Neural crest cell (in vitro differentiated cells): ENCODE data around the gene MYF5. TPM values are rescaled to one million over a fixed set of nuclear protein-coding genes. Genes with fewer than 3 reads are reported as not detected.

Experiments
- DNase-seq: peaks from one replicate; pipeline ENCODE4 v3.0.0; 2021; ENCODE audit warnings: low read depth, mixed read lengths, low spot score
- H3K27ac Mint-ChIP-seq: one replicate; pipeline ENCODE4 v1.8.0; 2021; ENCODE audit warnings: mild to moderate bottlenecking, mixed read lengths; ENCODE audit not compliant: unreplicated experiment
- H3K27me3 Mint-ChIP-seq: 2 replicates; pipeline ENCODE4 v1.8.0; 2021; ENCODE audit warnings: low read depth, mild to moderate bottlenecking, mixed read lengths
- H3K36me3 Mint-ChIP-seq: 2 replicates; pipeline ENCODE4 v1.8.0; 2021; ENCODE audit warnings: low read depth, mild to moderate bottlenecking, mixed read lengths
- H3K4me1 Mint-ChIP-seq: 2 replicates; pipeline ENCODE4 v1.8.0; 2021; ENCODE audit warnings: mixed read lengths
- H3K4me3 Mint-ChIP-seq: one replicate; pipeline ENCODE4 v1.8.0; 2021; ENCODE audit warnings: mild to moderate bottlenecking, mixed read lengths
- H3K9me3 Mint-ChIP-seq: 2 replicates; pipeline ENCODE4 v1.8.0; 2021; ENCODE audit warnings: mixed read lengths
- CTCF ChIP-seq: fragments of 200-600 bp; sonication (generic); conservative IDR thresholded peaks from 2 replicates; pipeline ENCODE4 v1.5.0; 2021; ENCODE audit warnings: antibody characterized with exemption, mild to moderate bottlenecking
- total RNA-seq: library from RNA; stranded (reverse); gene quantifications from 2 replicates; pipeline ENCODE4 v1.2.1, GENCODE V29; 2021

The MYF5 gene
- total RNA-seq, 1 donor from 2014 or later: not detected

GRCh38 chr12:80707830-80708258 is 8.9 kb upstream of the MYF5 start:
- Mint-ChIP-seq H3K9me3 (no peaks in the 10 kb centered on the region), H3K27ac (no peak overlapping the region), H3K36me3 (peaks cover 3% of the 10 kb centered on the region), H3K4me1 (peaks cover 14% of the 10 kb centered on the region), H3K4me3 (peak overlapping the region; percentile 88), H3K27me3 (peaks cover 67% of the 10 kb centered on the region)
- DNase-seq: no peak
- no peak for TF ChIP-seq CTCF

DNA sequence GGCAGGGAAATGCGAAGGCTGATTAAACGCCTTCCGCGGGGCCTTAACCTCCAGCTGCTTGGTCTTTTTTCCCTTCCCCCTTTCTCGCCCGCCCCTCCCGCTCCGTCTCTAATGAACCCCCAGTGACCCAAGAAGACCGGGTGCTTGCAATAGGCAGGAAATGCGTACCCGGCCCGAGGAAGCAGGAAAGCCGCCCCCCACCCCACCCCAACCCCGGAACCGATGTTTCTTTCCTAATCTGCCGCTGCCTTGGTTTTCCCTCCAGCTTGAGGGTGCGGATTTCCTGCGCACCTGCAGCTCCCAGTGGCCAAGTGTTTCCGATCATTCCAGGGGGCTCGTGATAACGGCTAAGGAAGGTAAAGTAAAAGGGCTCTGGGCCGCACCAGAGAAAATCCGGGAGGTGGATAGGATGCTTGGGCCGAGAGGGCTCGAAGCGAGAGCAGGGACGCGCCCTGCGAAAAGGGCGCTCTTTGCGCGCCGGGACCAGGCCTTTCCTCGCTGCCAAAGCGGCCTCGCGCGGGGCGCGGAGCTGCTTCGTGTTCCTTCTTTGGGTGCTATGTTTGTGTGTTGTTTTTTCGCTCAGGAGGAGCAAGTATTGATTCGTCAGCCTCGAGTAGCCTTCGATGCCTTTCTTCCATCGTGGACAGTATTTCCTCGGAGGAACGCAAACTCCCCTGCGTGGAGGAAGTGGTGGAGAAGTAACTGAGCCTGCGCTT is 8.3 kb upstream of the MYF5 start:
- H3K4me1 Mint-ChIP-seq: peaks cover 9% of the 10 kb centered on the region
- peaks cover 3% of the 10 kb centered on the region for H3K36me3 Mint-ChIP-seq
- no peak for TF ChIP-seq CTCF
- no peak overlapping the region for H3K27ac Mint-ChIP-seq
- DNase-seq: no peak
- H3K27me3 Mint-ChIP-seq: peaks cover 72% of the 10 kb centered on the region
- no peaks in the 10 kb centered on the region for H3K9me3 Mint-ChIP-seq
- H3K4me3 Mint-ChIP-seq: peak overlapping the region; percentile 88

DNA sequence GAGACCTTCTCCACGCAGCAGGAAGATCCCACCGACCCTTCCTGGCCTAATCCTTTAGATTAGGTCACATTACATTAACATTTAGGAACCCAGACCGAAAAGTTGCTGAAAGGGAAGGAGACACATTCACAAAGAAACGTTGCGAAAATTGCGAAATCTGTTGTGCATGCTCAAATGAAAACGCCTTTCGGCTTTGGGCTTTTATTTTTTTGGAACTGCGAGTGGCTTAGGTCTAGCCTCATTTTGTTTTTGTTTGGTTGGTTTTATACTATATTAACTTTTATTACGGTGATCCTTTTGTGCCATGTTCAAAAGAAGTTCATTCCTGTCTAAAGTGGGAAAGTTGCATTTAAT is 7.8 kb upstream of the MYF5 start:
- Mint-ChIP-seq H3K27me3 (peaks cover 77% of the 10 kb centered on the region), H3K36me3 (peaks cover 3% of the 10 kb centered on the region), H3K4me3 (peak overlapping the region; percentile 88), H3K4me1 (peaks cover 12% of the 10 kb centered on the region), H3K27ac (no peak overlapping the region), H3K9me3 (no peaks in the 10 kb centered on the region)
- no peak for DNase-seq
- no peak for TF ChIP-seq CTCF

DNA sequence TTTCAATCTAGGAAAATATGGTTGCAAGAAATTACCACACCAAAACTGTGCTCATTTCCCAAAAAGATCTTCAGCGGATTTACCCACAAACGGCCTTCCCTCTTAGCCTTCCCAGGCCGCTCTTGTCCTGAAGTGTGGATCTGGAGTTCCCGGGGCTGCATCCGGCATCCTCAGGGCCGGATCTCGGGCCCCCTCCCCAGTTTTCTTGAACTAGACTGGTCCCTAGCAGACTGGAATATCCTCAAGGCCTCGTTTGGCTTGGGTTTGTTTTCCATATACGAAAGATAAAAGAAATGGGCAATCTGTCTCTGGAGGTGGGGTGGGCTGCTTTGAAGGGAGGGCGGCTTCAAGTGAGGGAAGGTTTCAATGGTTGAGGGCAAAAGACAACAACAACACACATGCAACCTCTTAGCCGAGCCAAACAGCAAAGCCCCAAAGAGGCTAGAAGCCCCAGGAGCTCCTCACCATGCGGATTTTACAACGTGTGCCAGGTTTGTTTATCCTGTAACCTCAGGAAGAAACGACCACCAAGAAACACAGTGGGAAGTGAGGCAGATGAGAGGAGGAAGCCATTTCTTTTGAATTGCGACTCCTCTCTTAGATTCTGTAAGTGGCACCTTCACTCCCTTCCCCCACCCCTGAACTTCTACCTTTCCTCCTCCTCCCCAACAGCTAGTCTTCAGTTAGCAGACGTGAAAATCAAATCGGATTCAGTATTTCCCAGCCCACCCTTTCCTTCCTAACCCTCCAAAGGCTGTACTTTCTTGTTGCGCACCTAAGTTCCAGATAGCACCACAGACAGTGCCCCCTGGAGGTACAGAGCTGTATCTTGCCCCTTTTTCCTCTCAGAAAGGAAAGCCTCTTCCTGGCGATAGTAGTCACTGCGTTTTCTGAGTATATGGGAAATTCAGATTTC is 6.6 kb upstream of the MYF5 start:
- peaks cover 15% of the 10 kb centered on the region for H3K4me1 Mint-ChIP-seq
- peaks cover 88% of the 10 kb centered on the region for H3K27me3 Mint-ChIP-seq
- peak overlapping the region; percentile 47 for H3K4me3 Mint-ChIP-seq
- no peaks in the 10 kb centered on the region for H3K9me3 Mint-ChIP-seq
- no peak for DNase-seq
- peak; percentile 55 for TF ChIP-seq CTCF
- H3K36me3 Mint-ChIP-seq: peaks cover 3% of the 10 kb centered on the region
- no peak overlapping the region for H3K27ac Mint-ChIP-seq

DNA sequence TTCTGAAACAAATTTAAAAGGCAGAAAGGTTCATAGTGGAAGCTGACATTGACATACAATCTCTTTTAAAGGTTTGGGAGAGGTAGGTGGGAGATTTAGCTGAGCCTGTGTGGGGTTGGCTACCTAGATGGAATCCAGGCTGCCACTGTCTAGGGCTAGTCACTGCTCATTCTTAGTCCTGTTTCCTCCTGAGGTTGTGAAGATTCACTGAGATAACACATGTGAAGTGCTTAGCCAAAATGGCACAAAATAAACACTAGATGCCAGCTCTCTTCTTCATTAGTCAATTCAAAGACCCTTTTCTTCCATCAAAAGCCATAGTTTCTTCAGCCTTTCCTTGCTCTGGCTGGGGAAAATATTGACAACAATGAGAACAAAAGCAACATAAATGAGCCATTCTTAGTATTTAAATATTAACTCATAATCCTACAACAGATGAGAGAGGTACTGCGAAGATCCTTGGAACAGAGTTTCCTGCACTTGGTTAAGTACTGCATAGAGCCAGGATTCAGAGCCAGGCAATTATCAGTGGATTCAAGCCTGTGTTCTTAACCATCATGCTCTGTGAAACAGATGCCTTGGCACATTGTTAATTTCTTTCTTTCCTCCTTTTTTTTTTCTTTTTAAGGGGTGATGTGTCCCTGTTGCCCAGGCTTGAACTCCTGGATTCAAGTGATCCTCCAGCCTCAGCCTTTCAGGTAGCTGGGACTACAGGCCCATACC is 5.8 kb upstream of the MYF5 start:
- no peak overlapping the region for H3K27ac Mint-ChIP-seq
- peaks cover 3% of the 10 kb centered on the region for H3K36me3 Mint-ChIP-seq
- TF ChIP-seq CTCF: no peak
- DNase-seq: no peak
- H3K27me3 Mint-ChIP-seq: peaks cover 92% of the 10 kb centered on the region
- no peak overlapping the region for H3K4me3 Mint-ChIP-seq
- H3K9me3 Mint-ChIP-seq: no peaks in the 10 kb centered on the region
- peaks cover 15% of the 10 kb centered on the region for H3K4me1 Mint-ChIP-seq
